ENCODE measurements around the gene BBIP1. TPM values are rescaled to one million over a fixed set of nuclear protein-coding genes. Genes with fewer than 3 reads are reported as not detected.
A peak's percentile ranks its signal among the peaks of the same experiment; 100 is the strongest.

Gene BBIP1
- total RNA-seq, 1 donor from 2014 or later = 23.7 TPM

- no peak for DNase-seq (ENCODE audit: low spot score)
These were observed 55.0 kb downstream of the BBIP1 start for GRCh38 chr10:110863956-110864355.

DNA sequence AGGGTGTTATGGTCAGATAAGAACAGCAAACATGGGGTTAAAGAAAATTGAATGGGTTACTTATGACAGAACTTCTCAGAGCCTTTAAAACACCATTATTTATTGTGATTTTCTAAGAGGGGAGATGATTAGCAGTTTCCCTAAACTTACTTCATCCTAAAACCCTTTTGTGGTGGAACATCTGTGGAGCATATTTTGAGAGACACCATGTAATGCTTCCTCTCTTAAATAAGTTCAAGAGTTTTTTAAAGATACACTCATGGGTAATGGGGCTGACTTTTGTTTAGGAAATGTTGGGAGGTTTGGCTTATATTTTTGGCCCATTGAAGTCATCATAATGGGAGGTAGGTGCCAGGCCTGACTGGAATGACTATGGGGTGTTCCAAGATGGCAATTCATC lies 55.6 kb downstream of the BBIP1 start:
- DNase-seq (ENCODE audit: low spot score) = no peak

DNA sequence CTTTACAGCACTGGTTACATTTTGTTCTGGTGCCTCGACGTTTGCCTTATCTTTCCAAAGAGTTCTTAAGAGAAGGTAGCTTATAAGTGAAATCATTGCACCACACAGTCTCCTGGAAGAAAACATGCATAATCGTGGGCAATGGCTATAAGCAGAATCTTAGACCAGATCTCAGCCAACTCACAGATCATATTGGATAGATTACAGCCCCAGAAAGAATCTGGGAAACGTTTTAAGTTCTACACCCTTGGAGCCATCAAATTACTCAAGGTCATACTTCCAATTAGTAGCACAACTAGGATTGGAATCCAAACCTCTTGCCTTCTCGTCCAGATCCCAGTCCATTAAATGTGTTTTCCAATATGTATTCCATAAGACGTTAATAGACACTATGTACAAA lies 56.0 kb downstream of the BBIP1 start:
- DNase-seq (ENCODE audit: low spot score) = no peak

DNA sequence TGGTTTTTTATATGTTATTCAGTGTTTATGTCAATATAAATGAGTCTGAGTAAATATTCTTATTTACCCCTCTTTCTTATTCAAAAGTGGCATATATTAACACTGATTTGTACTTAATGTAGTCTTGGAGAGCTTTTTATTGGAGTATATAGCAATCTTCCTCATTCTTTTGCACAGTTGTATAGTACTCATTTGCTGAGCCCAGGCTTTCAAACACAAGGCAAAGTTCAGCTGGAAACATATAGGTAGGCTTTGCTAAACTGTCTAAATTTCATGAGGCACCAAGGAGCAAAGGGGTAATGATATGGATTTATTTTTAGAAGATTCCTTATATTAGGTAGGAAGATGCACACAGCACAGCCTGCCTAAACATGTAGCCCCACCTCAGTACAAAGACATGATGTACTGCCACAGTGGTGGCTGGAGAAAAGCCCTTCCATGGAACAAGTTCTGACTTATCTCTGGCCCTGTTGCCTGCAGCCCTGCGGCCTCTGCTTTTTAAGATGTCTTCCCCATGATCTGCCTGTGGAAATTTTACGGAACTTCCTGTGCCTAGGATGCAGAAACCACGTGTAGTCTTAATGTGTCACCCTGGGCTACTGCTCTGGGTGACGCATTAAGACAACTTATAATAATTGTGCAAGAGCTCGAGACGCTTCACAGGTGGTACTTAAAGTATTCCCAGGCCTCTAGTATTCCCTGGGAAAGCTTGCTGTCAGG lies 56.9 kb downstream of the BBIP1 start:
- no peak for DNase-seq (ENCODE audit: low spot score)

DNA sequence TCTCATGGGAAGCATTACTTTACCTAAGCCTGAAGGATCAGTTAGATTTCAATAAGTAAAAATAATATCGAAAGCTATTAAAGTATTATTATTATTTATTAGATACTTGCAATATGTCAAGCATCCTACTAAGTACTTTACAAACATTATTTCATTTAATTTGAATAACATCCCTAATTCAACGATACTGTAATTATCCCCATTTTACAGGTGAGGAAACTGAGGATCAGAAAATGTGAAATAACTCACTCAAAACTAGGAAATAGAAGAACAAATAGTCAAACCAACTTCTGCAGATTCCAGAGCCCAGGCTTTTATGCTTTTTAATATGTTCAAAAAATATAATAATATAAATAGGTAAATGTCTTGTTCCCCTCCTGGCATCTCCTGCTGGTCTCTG lies 57.5 kb downstream of the BBIP1 start:
- DNase-seq (ENCODE audit: low spot score) = no peak

DNA sequence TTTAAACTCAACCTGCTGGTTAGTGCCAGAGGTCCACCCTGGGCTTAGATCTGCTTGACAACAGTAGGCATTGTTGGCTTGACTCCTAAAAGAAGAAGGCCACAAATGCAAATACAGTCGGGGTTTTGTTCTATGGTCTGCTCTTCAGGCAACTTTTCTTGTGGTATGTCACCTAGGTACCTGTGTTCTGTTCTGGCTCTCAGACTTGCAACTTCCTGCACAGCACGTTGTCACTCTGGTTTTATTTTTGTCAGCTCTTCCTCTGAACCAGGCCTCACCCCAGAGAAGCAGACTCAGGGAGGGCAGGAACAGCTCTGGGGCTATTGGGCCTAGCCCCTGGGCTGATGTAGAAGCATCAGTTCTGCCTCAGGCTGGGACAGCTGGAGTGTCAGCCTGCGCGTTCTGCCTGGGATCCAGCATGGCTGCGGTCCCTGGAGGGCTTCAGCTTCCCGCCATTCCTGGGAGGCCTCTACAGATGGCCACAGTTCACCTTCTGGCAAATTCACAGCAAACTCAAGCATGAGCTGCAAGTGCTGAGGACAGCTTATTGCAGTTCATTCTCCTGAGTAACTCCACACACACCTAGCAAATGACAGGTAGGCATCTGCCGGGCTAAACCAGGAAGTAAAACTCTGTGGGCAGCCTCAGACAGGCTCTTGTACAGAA lies 58.3 kb downstream of the BBIP1 start:
- DNase-seq (ENCODE audit: low spot score) = no peak

DNA sequence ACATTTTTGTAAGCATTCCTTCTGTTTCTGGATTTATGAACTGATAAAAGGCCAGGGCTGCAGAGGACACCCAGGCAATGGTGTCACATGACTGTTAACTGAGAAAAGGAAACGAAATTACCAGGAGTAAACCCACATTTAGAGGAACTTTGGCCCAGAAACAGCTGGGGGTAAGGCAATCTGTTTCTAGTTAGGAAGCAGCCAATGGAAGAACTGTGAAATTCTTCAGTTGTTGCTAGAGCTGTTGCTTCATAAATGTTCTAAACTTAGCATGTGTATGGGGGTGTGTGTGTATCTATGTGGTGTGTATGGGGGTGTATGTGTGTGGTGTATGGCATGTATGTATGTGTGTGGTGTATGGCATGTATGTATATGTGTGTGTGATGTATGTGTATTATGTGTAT lies 59.0 kb downstream of the BBIP1 start:
- DNase-seq (ENCODE audit: low spot score) = no peak

DNA sequence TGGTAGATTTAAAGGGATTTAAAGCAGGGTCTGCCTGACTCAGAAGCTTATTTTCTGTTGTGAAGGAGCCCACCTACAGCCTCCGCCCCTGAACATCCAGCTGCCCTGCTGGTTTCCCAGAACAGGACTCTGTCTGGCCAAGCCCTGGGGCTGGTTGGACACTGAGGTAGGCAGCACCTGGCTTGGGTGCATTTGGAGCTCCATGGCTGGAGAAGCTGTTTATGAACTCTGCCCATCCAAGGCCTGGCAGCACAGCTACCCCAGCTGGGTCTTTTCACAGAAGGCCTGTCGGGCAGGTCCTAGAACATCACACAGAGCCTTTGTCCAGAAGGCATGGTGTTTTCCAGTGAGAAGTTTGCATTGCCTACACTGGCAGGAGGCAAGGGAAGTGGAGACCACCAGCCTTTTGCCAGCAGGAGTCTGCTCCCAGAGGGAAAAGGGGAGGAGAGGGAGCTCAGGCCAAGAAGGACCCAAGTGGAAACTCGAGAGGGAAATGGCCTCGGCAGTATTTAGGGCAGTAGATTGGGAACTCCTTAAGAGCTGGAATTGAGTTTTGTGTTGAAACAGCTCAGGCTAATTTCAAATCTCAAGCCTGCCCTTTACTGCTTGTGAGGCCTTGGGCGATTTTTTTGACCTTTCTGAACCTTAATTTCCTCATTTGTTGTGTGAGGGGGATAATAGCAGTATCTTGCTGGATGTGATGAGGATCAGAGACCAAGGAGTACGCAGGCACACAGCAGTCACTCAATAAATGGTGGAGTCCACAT lies 59.6 kb downstream of the BBIP1 start:
- DNase-seq (ENCODE audit: low spot score) = no peak

DNA sequence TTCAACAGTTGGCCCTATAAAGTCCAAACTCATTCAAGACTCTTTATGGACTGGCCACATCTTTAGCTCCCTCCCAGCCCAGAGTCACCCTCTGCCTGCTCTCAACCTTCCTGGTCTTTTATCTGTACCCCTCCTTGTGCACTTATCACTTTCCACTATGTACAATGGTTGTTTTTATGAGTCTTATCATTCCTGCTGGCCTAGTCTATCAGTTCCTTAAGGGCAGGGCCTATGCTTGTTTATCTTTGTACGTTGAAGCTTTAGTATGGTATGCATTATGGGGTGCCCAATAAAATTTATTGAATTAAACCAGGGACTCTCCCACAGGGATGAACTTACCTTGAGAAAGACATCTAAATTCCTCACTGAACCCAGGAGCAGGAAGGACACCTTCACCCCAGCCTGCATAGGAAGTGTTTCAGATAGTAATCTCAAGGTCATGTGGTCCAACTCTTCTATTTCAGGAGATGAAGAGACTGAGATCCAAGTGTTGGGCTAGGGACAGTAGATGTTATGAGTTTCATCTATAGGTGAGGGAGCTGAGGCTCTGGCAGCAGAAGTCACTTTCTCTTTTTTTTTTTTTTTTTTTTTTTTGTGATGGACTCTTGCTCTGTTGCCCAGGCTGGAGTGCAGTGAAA lies 60.6 kb downstream of the BBIP1 start:
- DNase-seq (ENCODE audit: low spot score) = no peak

- peak; percentile 87 for DNase-seq (ENCODE audit: low spot score)
These were observed 61.5 kb downstream of the BBIP1 start for GRCh38 chr10:110857265-110858171.

GRCh38 chr10:110853921-110854605 lies 64.9 kb downstream of the BBIP1 start:
- no peak for DNase-seq (ENCODE audit: low spot score)

DNA sequence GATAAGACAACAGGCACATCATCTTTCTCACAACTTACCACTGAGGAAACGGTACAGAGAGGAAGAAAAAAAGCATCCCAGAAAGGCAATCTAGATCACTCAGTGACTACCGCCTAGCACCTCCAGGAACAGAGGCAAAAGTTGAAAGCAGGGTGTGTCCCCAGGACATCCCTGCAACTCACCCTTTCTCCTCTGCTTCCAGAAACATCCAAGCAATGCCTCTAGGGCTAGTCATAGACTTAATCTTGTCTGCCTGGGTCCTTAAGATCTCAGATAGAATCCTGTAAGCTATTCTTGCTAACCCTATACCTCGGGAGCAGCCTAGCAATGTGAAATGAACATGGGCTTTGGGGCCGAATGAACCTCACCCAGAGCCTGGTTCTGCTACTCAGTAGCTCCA lies 66.0 kb downstream of the BBIP1 start:
- no peak for DNase-seq (ENCODE audit: low spot score)

DNA sequence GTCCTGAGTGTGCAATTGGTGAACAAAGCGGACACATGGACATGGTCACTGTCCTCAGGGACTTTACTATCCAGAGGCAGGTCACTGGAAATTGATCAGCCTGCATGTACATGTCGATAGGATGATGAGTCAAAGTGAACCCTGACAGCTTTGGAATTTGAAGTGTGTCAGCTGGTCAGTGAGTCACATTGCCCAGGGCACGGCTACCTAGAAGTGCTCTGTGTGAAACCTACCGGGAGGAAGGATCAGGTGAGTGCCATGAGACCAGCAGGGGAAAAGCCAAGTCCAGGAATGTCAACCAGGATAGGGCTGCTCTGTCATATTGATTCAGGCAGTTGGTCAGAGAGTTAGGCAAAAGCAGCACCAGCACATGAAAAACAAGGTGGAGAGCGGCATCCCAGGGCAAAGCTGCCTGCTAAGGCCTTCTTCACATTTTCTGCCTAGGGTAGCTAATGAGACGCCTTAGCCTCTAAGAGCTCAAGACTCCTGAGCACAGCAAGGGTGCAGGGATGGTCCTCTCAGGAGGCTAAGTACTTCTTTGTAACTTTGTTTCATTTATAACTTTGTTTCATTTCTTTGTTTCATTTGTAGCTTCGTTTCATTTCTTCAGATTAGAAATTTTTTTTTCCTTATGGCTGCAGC lies 66.6 kb downstream of the BBIP1 start:
- DNase-seq (ENCODE audit: low spot score) = peak; percentile 93

- DNase-seq (ENCODE audit: low spot score) = no peak
These were observed 67.9 kb downstream of the BBIP1 start for GRCh38 chr10:110851020-110851612.

- DNase-seq (ENCODE audit: low spot score) = no peak
These were observed 68.9 kb downstream of the BBIP1 start for GRCh38 chr10:110850099-110850498.
